Measurements from ENCODE around the gene CDH11.

GRCh38 chr16:65104471-65104870, 17.4 kb downstream of the CDH11 start:
- TF ChIP-seq CTCF (conservative IDR thresholded peaks at IDR 0.05; ENCODE audit: low read length), result no peak
- no peak for TF ChIP-seq EZH2phosphoT487 (IDR thresholded peaks at IDR 0.05; ENCODE audit: borderline replicate concordance, low read depth, low read length)

Measured in OCI-LY7 (cell line).